ENCODE results near the gene SLIT1. TPM values are rescaled to one million over a fixed set of nuclear protein-coding genes. Genes with fewer than 3 reads are reported as not detected.

Gene SLIT1
- total and polyA plus RNA-seq, 2 of the 8 experiments (the other 6 are each of a cell fraction or from before 2014, with no cell fraction given): 0.70 to 0.88 TPM

DNA sequence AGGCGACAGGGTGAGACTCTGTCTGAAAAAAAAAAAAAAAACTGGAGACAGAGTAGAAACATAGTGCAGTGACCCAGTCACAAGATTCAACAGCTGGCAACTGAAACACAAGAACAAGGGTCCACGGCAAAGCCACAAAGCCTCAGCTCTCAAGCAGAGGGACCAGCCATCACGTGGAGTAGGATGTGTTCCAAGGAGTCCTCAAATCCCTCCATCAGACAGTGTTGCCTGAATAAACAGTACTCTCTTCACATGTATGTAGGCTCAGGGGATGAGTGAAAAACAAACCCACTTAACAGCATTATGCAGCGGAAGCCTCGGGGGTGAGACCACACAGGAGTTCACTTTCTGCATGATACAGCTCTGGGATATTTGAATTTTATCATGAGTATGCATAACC, 62.0 kb downstream of the SLIT1 start:
- FAIRE-seq: no peak
- H2BK20ac ChIP-seq (ENCODE audit: low read length): no peak overlapping the region
- TF ChIP-seq CREB1 (IDR thresholded peaks at IDR 0.05): no peak
- no peak for TF ChIP-seq JUND (IDR thresholded peaks at IDR 0.05; ENCODE audit: low read length)
- no peak for TF ChIP-seq EZH2 (IDR thresholded peaks at IDR 0.05; ENCODE audit: low read depth, low read length, severe bottlenecking)
- no peak for TF ChIP-seq RNF2 (IDR thresholded peaks at IDR 0.05; ENCODE audit: borderline replicate concordance, low read depth, low read length, missing control alignments, poor library complexity, severe bottlenecking)
- no peak for TF ChIP-seq BACH1 (IDR thresholded peaks at IDR 0.05; ENCODE audit: low read length)
- TF ChIP-seq SRF (IDR thresholded peaks at IDR 0.05; ENCODE audit: low read depth, low read length): no peak
- no peak for TF ChIP-seq GTF2F1 (IDR thresholded peaks at IDR 0.05; ENCODE audit: borderline replicate concordance, low read depth, low read length)
- TF ChIP-seq BCL11A (IDR thresholded peaks at IDR 0.05; ENCODE audit: low read depth in 2 of 2, low read length in 2 of 2): no peak
- TF ChIP-seq POU5F1 (IDR thresholded peaks at IDR 0.05; ENCODE audit: low read depth, low read length): no peak

More for the DNA sequence above, 62.0 kb downstream of the SLIT1 start:
- no peak overlapping the region for H3K18ac ChIP-seq (ENCODE audit: extremely low read depth, low read length)
- 92% methylated on average over 5 of the region's 5 CpGs; no CpG with 5 or more reads in 1 of the 2 experiments for WGBS, 2 experiments (ENCODE audit: extremely low coverage in 1 of 2, insufficient coverage in 1 of 2, insufficient read length in 1 of 2, insufficient replicate concordance in 2 of 2, low coverage in 1 of 2, low lambda C conversion rate in 2 of 2, missing lambda C conversion rate in 1 of 2)
- H4K20me1 ChIP-seq (replicated peaks in 1 of 2; ENCODE audit: control insufficient read depth in 1 of 2, insufficient read depth in 2 of 2, low read length in 2 of 2): no peaks in the 10 kb centered on the region
- no peak overlapping the region for H3K27ac ChIP-seq (ENCODE audit: low read depth, low read length)
- no peaks in the 10 kb centered on the region for H3K79me1 ChIP-seq (ENCODE audit: low read depth, low read length)
- no peak overlapping the region for H3K23ac ChIP-seq (ENCODE audit: insufficient read length)
- no peak overlapping the region for H3K9ac ChIP-seq (replicated peaks in 1 of 4; ENCODE audit: extremely low read depth in 1 of 4, low read depth in 3 of 4, low read length in 3 of 4)
- H2BK15ac ChIP-seq (ENCODE audit: low read length): no peak overlapping the region
- no peak overlapping the region for H2AFZ ChIP-seq (ENCODE audit: low read length)
- no peaks in the 10 kb centered on the region for H3K27me3 ChIP-seq (replicated peaks in 1 of 4; ENCODE audit: control insufficient read depth in 3 of 4, extremely low read depth in 1 of 4, insufficient read depth in 3 of 4, low read length in 3 of 4)
- H3K56ac ChIP-seq (replicated peaks; ENCODE audit: insufficient read length, low read depth, low read length): no peak overlapping the region
- DNase-seq (ENCODE audit: low read depth in 1 of 2, low spot score in 2 of 2): no peak
- H3K4ac ChIP-seq (replicated peaks; ENCODE audit: insufficient read length, low read depth, low read length): no peak overlapping the region
- CTCF ChIA-PET (ENCODE audit: partially characterized antibody): interaction anchor here (0.7 to 43.6 kb wide), 13 partner anchors 2 to 89 kb away, joined by 3 to 759 read pairs (median 4); no protein-coding TSS in a partner anchor
- no peak overlapping the region for H3K4me3 ChIP-seq (ENCODE audit: extremely low read depth in 1 of 4, insufficient read depth in 2 of 4, low read depth in 3 of 4, low read length in 4 of 4)
- H4K8ac ChIP-seq (ENCODE audit: extremely low read depth, insufficient read depth, low read length): no peak overlapping the region
- H4K5ac ChIP-seq (ENCODE audit: insufficient read length, low read depth, low read length): no peak overlapping the region
- H3K4me2 ChIP-seq (ENCODE audit: insufficient read depth in 1 of 2, low read depth in 2 of 2, low read length in 2 of 2): no peak overlapping the region
- no peak overlapping the region for H4K91ac ChIP-seq (replicated peaks; ENCODE audit: insufficient read length, low read length)
- H2BK12ac ChIP-seq (ENCODE audit: low read depth, low read length): no peak overlapping the region
- H3K14ac ChIP-seq (ENCODE audit: insufficient read length): no peak overlapping the region
- peaks cover 0 to 4% (median under 1%) of the 10 kb centered on the region in 4 experiments; a peak in 3 of 7 replicates for H3K4me1 ChIP-seq (replicated peaks in 1 of 4; ENCODE audit: control insufficient read depth in 3 of 4, insufficient read depth in 4 of 4, low read length in 3 of 4)
- POLR2A ChIA-PET (ENCODE audit: partially characterized antibody): no interaction called here
- no peak overlapping the region for H2BK120ac ChIP-seq (replicated peaks; ENCODE audit: low read depth, low read length)
- H3K36me3 ChIP-seq (ENCODE audit: control insufficient read depth in 2 of 4, insufficient read depth in 4 of 4, low read length in 3 of 4): no peaks in the 10 kb centered on the region
- no peaks in the 10 kb centered on the region for H3K9me3 ChIP-seq (ENCODE audit: insufficient read depth in 2 of 2, low read depth in 1 of 2, low read length in 1 of 2)
- no peak overlapping the region for H2AK5ac ChIP-seq (ENCODE audit: low read depth, low read length)
- no peak overlapping the region for H2BK5ac ChIP-seq (ENCODE audit: low read depth, low read length)
- no peaks in the 10 kb centered on the region for H3K23me2 ChIP-seq (ENCODE audit: low read depth, low read length)
- H3K79me2 ChIP-seq (ENCODE audit: control insufficient read depth in 1 of 2, insufficient read depth in 2 of 2, low read length in 2 of 2): no peaks in the 10 kb centered on the region

Measured in H1 (cell line).